ENCODE data around the gene C17orf50. TPM values are rescaled to one million over a fixed set of nuclear protein-coding genes. Genes with fewer than 3 reads are reported as not detected.

The C17orf50 gene
- total RNA-seq, 3 donors from 2014 or later: not detected

DNA sequence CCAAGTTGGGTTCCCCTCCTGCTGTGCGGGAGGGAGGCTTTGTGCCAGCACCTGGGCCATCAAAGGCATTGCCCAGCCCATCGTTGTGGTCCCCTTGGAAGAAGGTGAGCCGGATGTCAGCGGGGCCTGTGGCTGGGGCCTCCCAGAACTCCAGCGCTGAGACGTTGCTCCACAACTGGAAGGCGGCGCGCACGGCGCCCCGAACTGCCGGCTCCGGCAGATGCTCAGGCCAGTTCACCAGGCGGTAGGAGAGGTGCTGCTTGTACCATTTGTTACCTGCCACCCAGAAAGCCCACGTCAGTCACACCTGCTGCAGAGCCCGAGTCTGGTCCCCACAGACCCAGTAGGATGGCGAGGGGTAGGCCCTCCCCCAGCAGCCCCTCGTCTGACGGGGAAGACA is 12.4 kb downstream of the C17orf50 start:
- Histone ChIP-seq H3K4me1 (ENCODE audit: low read depth) (peaks cover 28% of the 10 kb centered on the region), H3K4me3 (no peak overlapping the region), H3K36me3 (ENCODE audit: low read depth) (no peaks in the 10 kb centered on the region), H3K9me3 (no peaks in the 10 kb centered on the region)
- no peak for ATAC-seq
- TF ChIP-seq, protein P1, sequence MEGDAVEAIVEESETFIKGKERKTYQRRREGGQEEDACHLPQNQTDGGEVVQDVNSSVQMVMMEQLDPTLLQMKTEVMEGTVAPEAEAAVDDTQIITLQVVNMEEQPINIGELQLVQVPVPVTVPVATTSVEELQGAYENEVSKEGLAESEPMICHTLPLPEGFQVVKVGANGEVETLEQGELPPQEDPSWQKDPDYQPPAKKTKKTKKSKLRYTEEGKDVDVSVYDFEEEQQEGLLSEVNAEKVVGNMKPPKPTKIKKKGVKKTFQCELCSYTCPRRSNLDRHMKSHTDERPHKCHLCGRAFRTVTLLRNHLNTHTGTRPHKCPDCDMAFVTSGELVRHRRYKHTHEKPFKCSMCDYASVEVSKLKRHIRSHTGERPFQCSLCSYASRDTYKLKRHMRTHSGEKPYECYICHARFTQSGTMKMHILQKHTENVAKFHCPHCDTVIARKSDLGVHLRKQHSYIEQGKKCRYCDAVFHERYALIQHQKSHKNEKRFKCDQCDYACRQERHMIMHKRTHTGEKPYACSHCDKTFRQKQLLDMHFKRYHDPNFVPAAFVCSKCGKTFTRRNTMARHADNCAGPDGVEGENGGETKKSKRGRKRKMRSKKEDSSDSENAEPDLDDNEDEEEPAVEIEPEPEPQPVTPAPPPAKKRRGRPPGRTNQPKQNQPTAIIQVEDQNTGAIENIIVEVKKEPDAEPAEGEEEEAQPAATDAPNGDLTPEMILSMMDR (IDR thresholded peaks at IDR 0.05): no peak
- intact Hi-C loops (cut with DNase I, micrococcal nuclease): no loop called here
- DNase-seq: no peak

DNA sequence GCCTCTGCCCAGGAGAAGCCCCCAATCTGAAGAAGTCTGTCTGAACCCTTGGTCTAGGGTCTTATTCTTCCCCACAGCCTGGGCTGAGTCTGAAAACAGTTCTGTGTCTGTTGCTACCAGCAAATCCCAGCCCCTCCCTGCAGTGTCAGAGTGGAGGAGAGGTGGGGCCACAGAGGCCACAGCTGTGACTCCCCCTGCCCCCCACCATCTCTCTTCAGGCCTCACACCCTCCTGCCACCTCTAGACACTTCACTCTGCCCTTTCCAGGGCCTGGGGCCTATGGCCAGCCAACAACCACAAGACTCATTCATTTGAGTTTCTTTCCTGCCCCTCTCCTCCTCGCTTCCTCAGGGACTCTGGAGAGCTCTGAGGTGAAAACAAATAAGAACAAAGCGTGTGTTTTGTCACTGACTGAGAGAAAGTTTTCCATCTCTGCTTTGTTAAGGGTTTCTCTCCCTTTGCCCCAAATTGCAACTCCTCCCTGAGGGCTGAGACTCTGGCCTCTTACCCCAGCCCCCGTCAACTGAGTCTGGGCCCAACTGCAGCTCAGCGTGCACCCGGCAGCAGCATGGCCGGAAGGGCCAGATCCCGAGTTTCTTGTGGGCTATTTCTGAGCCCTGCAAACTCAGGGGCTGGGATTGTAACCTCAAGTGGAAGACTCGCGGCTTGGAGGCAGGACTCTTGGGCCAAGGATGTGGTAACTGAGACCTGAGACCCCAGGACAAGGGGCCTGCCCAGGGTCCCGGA is 13.2 kb downstream of the C17orf50 start:
- Histone ChIP-seq H3K4me3 (no peak overlapping the region), H3K9me3 (no peaks in the 10 kb centered on the region), H3K4me1 (ENCODE audit: low read depth) (peaks cover 28% of the 10 kb centered on the region), H3K36me3 (ENCODE audit: low read depth) (no peaks in the 10 kb centered on the region)
- TF ChIP-seq, protein P1 (IDR thresholded peaks at IDR 0.05): no peak
- no peak for ATAC-seq
- intact Hi-C loops (cut with DNase I, micrococcal nuclease): no loop called here
- no peak for DNase-seq

DNA sequence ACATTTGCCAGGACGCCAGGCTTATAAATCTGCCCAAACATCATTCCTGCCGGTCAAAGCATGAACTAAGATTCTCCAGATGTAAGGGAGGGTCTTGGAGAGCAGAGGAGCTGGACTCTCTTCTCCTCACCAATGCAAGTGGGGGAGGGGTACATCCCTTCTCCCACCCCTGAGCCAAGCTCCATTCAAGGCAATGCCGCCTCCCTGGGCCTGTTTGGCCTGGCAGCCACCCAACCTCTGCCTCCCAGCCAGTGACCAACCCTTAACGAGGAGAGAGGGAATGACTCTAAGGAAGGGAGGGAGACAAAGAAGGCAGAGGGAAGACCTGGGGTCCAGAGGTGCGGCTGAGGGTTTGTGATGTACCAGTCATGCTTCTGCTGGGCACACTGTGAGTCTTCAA is 13.8 kb downstream of the C17orf50 start:
- Histone ChIP-seq H3K4me3 (no peak overlapping the region), H3K36me3 (ENCODE audit: low read depth) (no peaks in the 10 kb centered on the region), H3K4me1 (ENCODE audit: low read depth) (peaks cover 28% of the 10 kb centered on the region), H3K9me3 (no peaks in the 10 kb centered on the region)
- ATAC-seq: peak; percentile 80
- DNase-seq: peak; percentile 77 to 82 (median 79)
- TF ChIP-seq, protein P1 (IDR thresholded peaks at IDR 0.05): no peak
- intact Hi-C loops (cut with DNase I, micrococcal nuclease): no loop called here

DNA sequence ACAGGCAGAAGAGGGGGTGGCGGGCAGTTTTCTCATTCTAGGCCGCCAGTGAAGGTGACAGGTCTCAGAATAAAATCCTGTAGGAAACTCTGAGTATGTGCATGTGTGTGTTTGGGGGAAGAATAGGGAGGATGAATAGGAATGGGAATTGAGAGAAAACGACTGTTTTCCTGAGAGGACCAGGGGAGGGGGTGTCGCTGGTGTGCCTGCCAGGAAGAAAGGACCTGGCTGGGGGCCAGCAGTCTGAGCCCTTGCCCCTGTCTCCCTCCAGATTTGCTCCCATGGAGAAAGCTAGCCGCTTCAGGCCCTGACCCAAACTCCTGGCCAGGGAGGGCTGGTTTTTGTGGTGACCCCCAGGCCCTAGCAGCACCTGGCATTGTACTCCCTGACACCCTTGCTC is 14.4 kb downstream of the C17orf50 start:
- ATAC-seq (peak; percentile 11), DNase-seq (no peak)
- intact Hi-C loops (cut with DNase I, micrococcal nuclease): no loop called here
- Histone ChIP-seq H3K36me3 (ENCODE audit: low read depth) (no peaks in the 10 kb centered on the region), H3K9me3 (no peaks in the 10 kb centered on the region), H3K4me1 (ENCODE audit: low read depth) (peaks cover 28% of the 10 kb centered on the region), H3K4me3 (no peak overlapping the region)
- TF ChIP-seq, protein P1 (IDR thresholded peaks at IDR 0.05): no peak

DNA sequence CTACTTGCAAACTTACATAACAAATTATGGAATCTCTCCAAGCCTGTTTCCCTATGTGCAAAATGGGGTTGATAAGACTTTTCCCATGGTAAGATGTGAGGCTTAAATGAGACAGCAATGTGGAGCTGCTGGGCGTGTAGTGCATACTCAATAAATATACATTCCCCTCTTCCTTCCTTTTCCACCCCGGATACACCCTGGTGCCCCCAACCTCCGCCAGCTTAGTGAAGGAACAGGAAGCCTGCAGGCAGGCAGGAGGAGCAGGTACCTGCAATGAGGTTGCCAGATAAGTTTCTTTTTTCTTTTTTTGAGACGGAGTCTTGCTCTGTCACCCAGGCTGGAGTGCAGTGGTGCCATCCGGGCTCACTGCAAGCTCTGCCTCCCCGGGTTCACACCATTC is 14.9 kb downstream of the C17orf50 start:
- no peaks in the 10 kb centered on the region for H3K36me3 ChIP-seq (ENCODE audit: low read depth)
- H3K4me3 ChIP-seq: no peak overlapping the region
- DNase-seq (peak in 1 of 3 donors; percentile 58), ATAC-seq (peak; percentile 68)
- no peaks in the 10 kb centered on the region for H3K9me3 ChIP-seq
- intact Hi-C loops (cut with DNase I, micrococcal nuclease): no loop called here
- TF ChIP-seq, protein P1 (IDR thresholded peaks at IDR 0.05): no peak
- H3K4me1 ChIP-seq (ENCODE audit: low read depth): peaks cover 28% of the 10 kb centered on the region
